GM18861 (cell line): Measurements from ENCODE around the gene SIN3B.
"Not testable (repeated sequence)": the region's sequence is repeated elsewhere in the genome, so short reads cannot be mapped to it uniquely, and the experiment has no call there.

Experiments
- ATAC-seq: cut with Tn5 transposase; IDR thresholded peaks from one replicate; pipeline ENCODE4 v1.9.1; 2021; ENCODE audit not compliant: unreplicated experiment

The SIN3B gene

GRCh38 chr19:16829010-16829821, at the start of gene SIN3B:
Gene SIN3B (plus strand): TSS chr19:16829398. CDS start chr19:16829421, 23 bp downstream.
- ATAC-seq = peak; percentile 66

GRCh38 chr19:16779539-16780163, 49.5 kb upstream of the SIN3B start:
- ATAC-seq = no peak

- no peak for ATAC-seq
These were observed 46.5 kb upstream of the SIN3B start for GRCh38 chr19:16782719-16783118.

GRCh38 chr19:16788479-16788878, 40.7 kb upstream of the SIN3B start:
- no peak for ATAC-seq

GRCh38 chr19:16789238-16789637, 40.0 kb upstream of the SIN3B start:
- ATAC-seq = no peak

- no peak for ATAC-seq
These were observed 39.1 kb upstream of the SIN3B start for GRCh38 chr19:16790051-16790450.

- no peak for ATAC-seq
These were observed 37.3 kb upstream of the SIN3B start for GRCh38 chr19:16791942-16792341.

- no peak for ATAC-seq
These were observed 34.4 kb upstream of the SIN3B start for GRCh38 chr19:16794456-16795441.

- ATAC-seq = no peak
These were observed 33.5 kb upstream of the SIN3B start for GRCh38 chr19:16795731-16796130.

GRCh38 chr19:16797876-16798275, 31.3 kb upstream of the SIN3B start:
- ATAC-seq = no peak

GRCh38 chr19:16798326-16798725, 30.9 kb upstream of the SIN3B start:
- ATAC-seq = not testable (repeated sequence)

GRCh38 chr19:16799740-16800139, 29.5 kb upstream of the SIN3B start:
- no peak for ATAC-seq

GRCh38 chr19:16801600-16802013, 27.6 kb upstream of the SIN3B start:
- ATAC-seq = no peak

GRCh38 chr19:16804176-16804575, 25.0 kb upstream of the SIN3B start:
- ATAC-seq = no peak

GRCh38 chr19:16807549-16808284, 21.5 kb upstream of the SIN3B start:
- no peak for ATAC-seq

- ATAC-seq = no peak
These were observed 14.6 kb upstream of the SIN3B start for GRCh38 chr19:16814526-16815100.

- no peak for ATAC-seq
These were observed 9.1 kb upstream of the SIN3B start for GRCh38 chr19:16820056-16820455.

GRCh38 chr19:16821081-16821480, 8.1 kb upstream of the SIN3B start:
- no peak for ATAC-seq

- ATAC-seq = no peak
These were observed 6.5 kb upstream of the SIN3B start for GRCh38 chr19:16822648-16823047.

GRCh38 chr19:16824658-16825311, 4.4 kb upstream of the SIN3B start:
- no peak for ATAC-seq
